ENCODE results near the gene LYRM9. TPM values are rescaled to one million over a fixed set of nuclear protein-coding genes. Genes with fewer than 3 reads are reported as not detected.

Gene LYRM9
- total RNA-seq, 1 donor from 2014 or later, result 16.0 TPM

- no peak overlapping the region for H3K4me3 Mint-ChIP-seq
- no peak overlapping the region for H3K27ac Mint-ChIP-seq
- peaks cover 10% of the 10 kb centered on the region for H3K4me1 Mint-ChIP-seq
- H3K9me3 Mint-ChIP-seq, result peaks cover 4% of the 10 kb centered on the region
- no peak for TF ChIP-seq EZH2 (IDR thresholded peaks at IDR 0.05)
- no peaks in the 10 kb centered on the region for H3K36me3 Mint-ChIP-seq
- H3K4me2 ChIP-seq, result no peak overlapping the region
- H3K4me1 ChIP-seq, result peaks cover 4% of the 10 kb centered on the region
- H3K27me3 ChIP-seq, result no peaks in the 10 kb centered on the region
- no peaks in the 10 kb centered on the region for H3K9me3 ChIP-seq (ENCODE audit: low read depth)
- H3F3A ChIP-seq (ENCODE audit: low read depth), result no peaks in the 10 kb centered on the region
- no peaks in the 10 kb centered on the region for H3K36me3 ChIP-seq
- no peaks in the 10 kb centered on the region for H4K20me1 ChIP-seq (ENCODE audit: low read depth)
- H3K27ac ChIP-seq, result no peak overlapping the region
- H3K27me3 Mint-ChIP-seq (ENCODE audit: insufficient read depth, low read depth), result peaks cover 2% of the 10 kb centered on the region
- H2AFZ ChIP-seq (replicated peaks), result no peak overlapping the region
- DNase-seq (ENCODE audit: low spot score), result no peak
- H3K4me3 ChIP-seq, result no peak overlapping the region
- H3K79me2 ChIP-seq (ENCODE audit: low read depth), result no peaks in the 10 kb centered on the region
- H3K9ac ChIP-seq, result no peak overlapping the region
Measured at GRCh38 chr17:27862004-27862403, 31.2 kb downstream of the LYRM9 start.

- Histone ChIP-seq H4K20me1 (ENCODE audit: low read depth) (no peaks in the 10 kb centered on the region), H3K4me3 (no peak overlapping the region), H3K9ac (no peak overlapping the region), H2AFZ (replicated peaks) (no peak overlapping the region), H3K27ac (no peak overlapping the region), H3K27me3 (no peaks in the 10 kb centered on the region), H3K36me3 (no peaks in the 10 kb centered on the region), H3K79me2 (ENCODE audit: low read depth) (no peaks in the 10 kb centered on the region), H3K4me1 (peaks cover 9% of the 10 kb centered on the region), H3K9me3 (ENCODE audit: low read depth) (no peaks in the 10 kb centered on the region), H3F3A (ENCODE audit: low read depth) (no peaks in the 10 kb centered on the region), H3K4me2 (no peak overlapping the region)
- Mint-ChIP-seq H3K4me3 (no peak overlapping the region), H3K4me1 (peaks cover 13% of the 10 kb centered on the region), H3K9me3 (peaks cover 4% of the 10 kb centered on the region), H3K27ac (peak overlapping the region; percentile 32), H3K36me3 (no peaks in the 10 kb centered on the region), H3K27me3 (ENCODE audit: insufficient read depth, low read depth) (peaks cover 2% of the 10 kb centered on the region)
- TF ChIP-seq EZH2phosphoT487 (IDR thresholded peaks at IDR 0.05) (no peak), CTCF (IDR thresholded peaks at IDR 0.05) (no peak), EZH2 (IDR thresholded peaks at IDR 0.05) (no peak)
- DNase-seq (ENCODE audit: low spot score), result peak; percentile 11
Measured at GRCh38 chr17:27860971-27861664, 32.0 kb downstream of the LYRM9 start.

GRCh38 chr17:27858621-27859305 is 34.4 kb downstream of the LYRM9 start:
- no peak overlapping the region for H3K27ac Mint-ChIP-seq
- H3K27ac ChIP-seq, result no peak overlapping the region
- no peak overlapping the region for H2AFZ ChIP-seq (replicated peaks)
- no peaks in the 10 kb centered on the region for H4K20me1 ChIP-seq (ENCODE audit: low read depth)
- no peak overlapping the region for H3K9ac ChIP-seq
- H3K9me3 ChIP-seq (ENCODE audit: low read depth), result no peaks in the 10 kb centered on the region
- H3K79me2 ChIP-seq (ENCODE audit: low read depth), result no peaks in the 10 kb centered on the region
- no peak overlapping the region for H3K4me2 ChIP-seq
- H3K4me3 ChIP-seq, result no peak overlapping the region
- H3K27me3 ChIP-seq, result no peaks in the 10 kb centered on the region
- peaks cover 9% of the 10 kb centered on the region for H3K4me1 ChIP-seq
- DNase-seq (ENCODE audit: low spot score), result no peak
- peaks cover 4% of the 10 kb centered on the region for H3K9me3 Mint-ChIP-seq
- H3K36me3 ChIP-seq, result no peaks in the 10 kb centered on the region
- no peak overlapping the region for H3K4me3 Mint-ChIP-seq
- peaks cover 13% of the 10 kb centered on the region for H3K4me1 Mint-ChIP-seq
- no peaks in the 10 kb centered on the region for H3K36me3 Mint-ChIP-seq
- peaks cover 2% of the 10 kb centered on the region for H3K27me3 Mint-ChIP-seq (ENCODE audit: insufficient read depth, low read depth)
- no peaks in the 10 kb centered on the region for H3F3A ChIP-seq (ENCODE audit: low read depth)
- no peak for TF ChIP-seq CTCF (IDR thresholded peaks at IDR 0.05)
- no peak for TF ChIP-seq EZH2phosphoT487 (IDR thresholded peaks at IDR 0.05)
- no peak for TF ChIP-seq EZH2 (IDR thresholded peaks at IDR 0.05)
